ENCODE data around the gene CCNJL. TPM values are rescaled to one million over a fixed set of nuclear protein-coding genes. Genes with fewer than 3 reads are reported as not detected.

CCNJL gene
- total and polyA plus RNA-seq, 2 of the 8 experiments (the other 6 are each of a cell fraction or from before 2014, with no cell fraction given): 34.6 to 44.7 TPM

- 89% methylated on average over 2 of the region's 2 CpGs; no CpG with 5 or more reads in 1 of the 2 experiments for WGBS, 2 experiments (ENCODE audit: extremely low coverage in 1 of 2, insufficient coverage in 1 of 2, insufficient read length in 1 of 2, insufficient replicate concordance in 2 of 2, low coverage in 1 of 2, low lambda C conversion rate in 2 of 2, missing lambda C conversion rate in 1 of 2)
- Histone ChIP-seq H2AFZ (ENCODE audit: low read length) (no peak overlapping the region), H3K36me3 (ENCODE audit: control insufficient read depth in 2 of 4, insufficient read depth in 4 of 4, low read length in 3 of 4) (no peaks in the 10 kb centered on the region), H3K23me2 (ENCODE audit: low read depth, low read length) (no peaks in the 10 kb centered on the region), H3K9me3 (ENCODE audit: insufficient read depth in 2 of 2, low read depth in 1 of 2, low read length in 1 of 2) (no peaks in the 10 kb centered on the region), H2BK5ac (ENCODE audit: low read depth, low read length) (no peak overlapping the region), H3K9ac (replicated peaks in 1 of 4; ENCODE audit: extremely low read depth in 1 of 4, low read depth in 3 of 4, low read length in 3 of 4) (no peak overlapping the region), H3K79me2 (ENCODE audit: control insufficient read depth in 1 of 2, insufficient read depth in 2 of 2, low read length in 2 of 2) (no peaks in the 10 kb centered on the region), H4K91ac (replicated peaks; ENCODE audit: insufficient read length, low read length) (no peak overlapping the region), H3K27ac (ENCODE audit: low read depth, low read length) (no peak overlapping the region), H2AK5ac (ENCODE audit: low read depth, low read length) (no peak overlapping the region), H2BK15ac (ENCODE audit: low read length) (no peak overlapping the region), H3K4me2 (ENCODE audit: insufficient read depth in 1 of 2, low read depth in 2 of 2, low read length in 2 of 2) (no peak overlapping the region), H3K27me3 (replicated peaks in 1 of 4; ENCODE audit: control insufficient read depth in 3 of 4, extremely low read depth in 1 of 4, insufficient read depth in 3 of 4, low read length in 3 of 4) (no peaks in the 10 kb centered on the region), H4K8ac (ENCODE audit: extremely low read depth, insufficient read depth, low read length) (no peak overlapping the region; the same call in 1 of the 2 replicates), H3K4me3 (ENCODE audit: extremely low read depth in 1 of 4, insufficient read depth in 2 of 4, low read depth in 3 of 4, low read length in 4 of 4) (no peak overlapping the region), H3K56ac (replicated peaks; ENCODE audit: insufficient read length, low read depth, low read length) (no peak overlapping the region), H3K18ac (ENCODE audit: extremely low read depth, low read length) (no peak overlapping the region), H3K4ac (replicated peaks; ENCODE audit: insufficient read length, low read depth, low read length) (no peak overlapping the region), H3K23ac (ENCODE audit: insufficient read length) (no peak overlapping the region), H3K14ac (ENCODE audit: insufficient read length) (no peak overlapping the region), H3K79me1 (ENCODE audit: low read depth, low read length) (no peaks in the 10 kb centered on the region), H2BK12ac (ENCODE audit: low read depth, low read length) (no peak overlapping the region), H2BK120ac (replicated peaks; ENCODE audit: low read depth, low read length) (no peak overlapping the region), H2BK20ac (ENCODE audit: low read length) (no peak overlapping the region), H4K20me1 (replicated peaks in 1 of 2; ENCODE audit: control insufficient read depth in 1 of 2, insufficient read depth in 2 of 2, low read length in 2 of 2) (no peaks in the 10 kb centered on the region), H4K5ac (ENCODE audit: insufficient read length, low read depth, low read length) (no peak overlapping the region), H3K4me1 (replicated peaks in 1 of 4; ENCODE audit: control insufficient read depth in 3 of 4, insufficient read depth in 4 of 4, low read length in 3 of 4) (no peaks in the 10 kb centered on the region)
- no peak for DNase-seq (ENCODE audit: low read depth in 1 of 2, low spot score in 2 of 2)
- ChIA-PET CTCF (ENCODE audit: partially characterized antibody) (interaction anchor here (1.0 to 1.9 kb wide), 8 partner anchors 11 to 246 kb away, joined by 3 to 9 read pairs (median 3); no protein-coding TSS in a partner anchor), POLR2A (ENCODE audit: partially characterized antibody) (interaction anchor here (0.9 to 2.4 kb wide), 5 partner anchors 11 to 160 kb away, joined by 3 to 9 read pairs (median 3); partner anchors contain the start of gene CCNJL)
- TF ChIP-seq RNF2 (IDR thresholded peaks at IDR 0.05; ENCODE audit: borderline replicate concordance, low read depth, low read length, missing control alignments, poor library complexity, severe bottlenecking) (no peak), CTBP2 (IDR thresholded peaks at IDR 0.05; ENCODE audit: borderline replicate concordance, insufficient read depth, insufficient read length, low read length) (no peak)
- no peak for FAIRE-seq
Measured at GRCh38 chr5:160326981-160327380, 14.6 kb upstream of the CCNJL start.

All from H1 (cell line).